NCI-H460 (cell line): ENCODE results near the gene HMG20A. TPM values are rescaled to one million over a fixed set of nuclear protein-coding genes. Genes with fewer than 3 reads are reported as not detected.

Experiments
- DNase-seq: peaks from one replicate; pipeline ENCODE4 v3.0.0-alpha.2; 2016; ENCODE audit warnings: low read depth; ENCODE audit errors: extremely low read depth
- total RNA-seq: library from RNA; depleted of rRNA; stranded (reverse); fragments of >200 nt; shearing (Covaris generic); gene quantifications from 2 replicates; pipeline ENCODE4 v1.2.3, GENCODE V29; 2014

HMG20A gene
- total RNA-seq, 1 experiment from 2014 or later, result 28.7 TPM

GRCh38 chr15:77495838-77496596 is 75.3 kb downstream of the HMG20A start:
- no peak for DNase-seq

- peak; percentile 62 for DNase-seq
Measured at GRCh38 chr15:77496715-77497109, 76.0 kb downstream of the HMG20A start.

- DNase-seq, result no peak
Measured at GRCh38 chr15:77497110-77497737, 76.5 kb downstream of the HMG20A start.

- no peak for DNase-seq
Measured at GRCh38 chr15:77497942-77498361, 77.3 kb downstream of the HMG20A start.

GRCh38 chr15:77499087-77499760 is 78.5 kb downstream of the HMG20A start:
- DNase-seq, result no peak

GRCh38 chr15:77500989-77501388 is 80.3 kb downstream of the HMG20A start:
- DNase-seq, result no peak

GRCh38 chr15:77502379-77503095 is 81.8 kb downstream of the HMG20A start:
- no peak for DNase-seq

GRCh38 chr15:77503240-77503639 is 82.6 kb downstream of the HMG20A start:
- DNase-seq, result no peak

GRCh38 chr15:77503764-77504163 is 83.1 kb downstream of the HMG20A start:
- DNase-seq, result no peak

GRCh38 chr15:77504306-77504705 is 83.6 kb downstream of the HMG20A start:
- no peak for DNase-seq

GRCh38 chr15:77504871-77505270 is 84.2 kb downstream of the HMG20A start:
- DNase-seq, result no peak

GRCh38 chr15:77505556-77505955 is 84.9 kb downstream of the HMG20A start:
- no peak for DNase-seq

- no peak for DNase-seq
Measured at GRCh38 chr15:77506311-77507142, 85.8 kb downstream of the HMG20A start.

- DNase-seq, result no peak
Measured at GRCh38 chr15:77507143-77507897, 86.6 kb downstream of the HMG20A start.

- DNase-seq, result no peak
Measured at GRCh38 chr15:77507911-77508310, 87.2 kb downstream of the HMG20A start.

- DNase-seq, result no peak
Measured at GRCh38 chr15:77508541-77509243, 88.0 kb downstream of the HMG20A start.

GRCh38 chr15:77510066-77511057 is 89.7 kb downstream of the HMG20A start:
- no peak for DNase-seq

GRCh38 chr15:77511869-77512268 is 91.2 kb downstream of the HMG20A start:
- no peak for DNase-seq
